ENCODE measurements around the gene TGFB1. TPM values are rescaled to one million over a fixed set of nuclear protein-coding genes. Genes with fewer than 3 reads are reported as not detected.
"Not testable (repeated sequence)": the region's sequence is repeated elsewhere in the genome, so short reads cannot be mapped to it uniquely, and the experiment has no call there.

Gene TGFB1
- 47.1 TPM for total RNA-seq

GRCh38 chr19:41353466-41354342 lies at the start of gene TGFB1:
TGFB1 (minus strand) TSS chr19:41353922; CDS start chr19:41353044, 878 bp downstream.
- peak; percentile 85 for DNase-seq (ENCODE audit: low spot score)

GRCh38 chr19:41402010-41402409 lies 48.3 kb upstream of the TGFB1 start:
- DNase-seq (ENCODE audit: low spot score) = no peak

GRCh38 chr19:41401483-41401882 lies 47.8 kb upstream of the TGFB1 start:
- no peak for DNase-seq (ENCODE audit: low spot score)

- DNase-seq (ENCODE audit: low spot score) = no peak
Measured at GRCh38 chr19:41399525-41399924, 45.8 kb upstream of the TGFB1 start.

GRCh38 chr19:41399091-41399490 lies 45.4 kb upstream of the TGFB1 start:
- no peak for DNase-seq (ENCODE audit: low spot score)

- DNase-seq (ENCODE audit: low spot score) = no peak
Measured at GRCh38 chr19:41398598-41398997, 44.9 kb upstream of the TGFB1 start.

GRCh38 chr19:41398050-41398418 lies 44.3 kb upstream of the TGFB1 start:
- no peak for DNase-seq (ENCODE audit: low spot score)

- DNase-seq (ENCODE audit: low spot score) = peak; percentile 100
Measured at GRCh38 chr19:41397086-41398049, 43.6 kb upstream of the TGFB1 start, which contains the start of the genes BCKDHA and EXOSC5. BCKDHA (plus strand) TSS chr19:41397818; CDS start chr19:41397828, 10 bp downstream. EXOSC5 (minus strand) TSS chr19:41397359; CDS start chr19:41397328, 31 bp downstream.

GRCh38 chr19:41395355-41395754 lies 41.6 kb upstream of the TGFB1 start:
- DNase-seq (ENCODE audit: low spot score) = no peak

GRCh38 chr19:41392775-41393174 lies 39.1 kb upstream of the TGFB1 start:
- DNase-seq (ENCODE audit: low spot score) = no peak

GRCh38 chr19:41391618-41392017 lies 37.9 kb upstream of the TGFB1 start:
- no peak for DNase-seq (ENCODE audit: low spot score)

GRCh38 chr19:41386442-41386841 lies 32.7 kb upstream of the TGFB1 start:
- no peak for DNase-seq (ENCODE audit: low spot score)

- no peak for DNase-seq (ENCODE audit: low spot score)
Measured at GRCh38 chr19:41384351-41384750, 30.6 kb upstream of the TGFB1 start.

- DNase-seq (ENCODE audit: low spot score) = not testable (repeated sequence)
Measured at GRCh38 chr19:41381536-41381935, 27.8 kb upstream of the TGFB1 start.

GRCh38 chr19:41377977-41378709 lies 24.4 kb upstream of the TGFB1 start:
- DNase-seq (ENCODE audit: low spot score) = no peak

- no peak for DNase-seq (ENCODE audit: low spot score)
Measured at GRCh38 chr19:41376998-41377365, 23.3 kb upstream of the TGFB1 start.

GRCh38 chr19:41376241-41376997 lies 22.7 kb upstream of the TGFB1 start, which contains the start of gene TMEM91:
TMEM91 (plus strand) TSS chr19:41376533; CDS start chr19:41378310, 1,777 bp downstream.
- no peak for DNase-seq (ENCODE audit: low spot score)

GRCh38 chr19:41373993-41374392 lies 20.3 kb upstream of the TGFB1 start:
- DNase-seq (ENCODE audit: low spot score) = peak; percentile 67

GRCh38 chr19:41372501-41372900 lies 18.8 kb upstream of the TGFB1 start:
- no peak for DNase-seq (ENCODE audit: low spot score)

- DNase-seq (ENCODE audit: low spot score) = no peak
Measured at GRCh38 chr19:41371541-41371940, 17.8 kb upstream of the TGFB1 start.

- DNase-seq (ENCODE audit: low spot score) = not testable (repeated sequence)
Measured at GRCh38 chr19:41371119-41371518, 17.4 kb upstream of the TGFB1 start.

All from mucosa of gallbladder (tissue), 1 donor.